NOMO-1 (cell line): ENCODE data around the gene ILDR1.
"Not testable (repeated sequence)": the region's sequence is repeated elsewhere in the genome, so short reads cannot be mapped to it uniquely, and the experiment has no call there.

Experiments
- DNase-seq, 2 experiments: peaks; one replicate each; lab custom pipeline; 2025; ENCODE audit not compliant: unreplicated experiment in 2 of 2; lab: John Stamatoyannopoulos, UW

The ILDR1 gene

DNA sequence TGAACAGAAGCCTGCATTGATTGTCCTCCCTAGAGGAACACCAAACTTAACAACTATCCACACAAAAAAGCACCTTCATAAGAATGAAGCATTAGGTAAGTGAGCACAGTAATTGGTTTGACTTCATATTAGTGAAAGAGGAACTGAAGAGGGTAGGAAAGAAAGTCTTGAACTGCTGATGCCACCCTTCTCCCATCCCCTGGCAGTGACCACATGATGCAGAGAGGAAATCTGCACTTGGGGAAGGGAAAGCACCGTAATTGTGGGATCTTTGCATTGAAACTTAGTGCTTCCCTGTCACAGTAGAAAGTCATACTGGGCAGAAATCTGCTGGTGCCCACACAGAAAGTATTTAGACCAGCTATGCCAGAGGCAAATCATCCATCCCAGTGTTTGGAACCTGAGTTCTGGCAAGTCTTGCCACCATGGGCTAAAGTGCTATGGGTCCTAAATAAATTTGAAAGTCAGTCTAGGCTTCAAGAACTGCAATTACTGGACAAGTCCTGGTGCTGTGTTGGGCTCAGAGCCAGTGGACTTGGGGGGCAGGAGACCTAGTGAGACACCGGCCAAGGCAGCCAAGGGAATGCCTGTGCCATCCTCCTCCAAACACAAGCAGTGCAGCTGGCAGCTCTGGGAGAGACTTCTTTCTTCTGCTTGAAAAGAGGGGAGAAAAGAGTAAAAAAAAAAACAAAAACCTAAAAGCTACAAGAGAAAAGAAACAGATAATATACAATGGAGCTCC, 64.2 kb downstream of the ILDR1 start:
- no peak for DNase-seq

DNA sequence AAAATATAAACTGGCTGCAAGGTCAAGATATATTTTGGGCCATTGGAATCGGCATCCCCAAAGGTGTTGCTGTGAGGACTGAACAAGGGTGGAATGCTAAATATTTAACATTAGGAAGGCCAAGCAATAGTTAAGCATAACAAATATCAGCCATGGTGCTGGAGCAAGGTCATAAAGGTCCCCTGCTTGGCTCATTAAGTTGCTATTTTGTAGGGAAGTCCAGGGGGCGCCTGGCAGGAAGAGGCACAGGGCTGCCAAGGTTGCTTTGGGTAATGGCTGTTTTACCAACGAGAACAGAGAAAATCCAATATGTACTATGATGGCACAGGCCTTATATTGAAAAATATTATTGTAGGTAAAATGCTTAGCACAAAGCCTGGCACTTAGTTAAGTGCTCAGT, 65.7 kb downstream of the ILDR1 start:
- DNase-seq, result no peak

DNA sequence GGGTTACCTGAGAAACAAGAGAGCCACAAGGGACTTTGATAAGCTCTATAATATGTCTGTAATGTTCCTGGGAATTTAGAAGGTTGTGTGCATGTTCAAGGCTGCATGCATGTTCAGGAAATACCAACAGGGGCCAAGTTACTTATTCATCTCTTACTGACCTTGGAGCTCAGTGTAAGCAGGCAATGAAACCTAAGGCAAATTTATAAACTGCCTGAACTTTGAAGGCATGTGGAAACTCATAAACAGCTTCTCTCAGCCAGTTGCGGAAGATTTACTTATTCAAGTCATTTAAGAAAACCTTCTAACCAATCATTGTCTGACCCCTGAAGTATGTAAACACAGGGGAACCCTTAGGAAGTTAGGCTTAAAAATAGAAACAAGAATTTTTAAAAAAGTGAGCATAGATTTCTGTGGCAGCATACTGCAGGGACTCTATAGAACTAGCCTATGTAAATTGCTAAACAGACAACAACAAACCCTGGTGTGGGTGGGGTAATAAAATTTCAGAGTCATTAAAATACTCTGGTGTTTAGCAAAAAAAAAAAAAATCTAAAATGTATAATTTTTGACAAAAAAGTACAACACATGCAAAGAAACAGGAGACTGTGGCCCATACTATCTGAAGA, 70.6 kb downstream of the ILDR1 start:
- DNase-seq, result no peak

DNA sequence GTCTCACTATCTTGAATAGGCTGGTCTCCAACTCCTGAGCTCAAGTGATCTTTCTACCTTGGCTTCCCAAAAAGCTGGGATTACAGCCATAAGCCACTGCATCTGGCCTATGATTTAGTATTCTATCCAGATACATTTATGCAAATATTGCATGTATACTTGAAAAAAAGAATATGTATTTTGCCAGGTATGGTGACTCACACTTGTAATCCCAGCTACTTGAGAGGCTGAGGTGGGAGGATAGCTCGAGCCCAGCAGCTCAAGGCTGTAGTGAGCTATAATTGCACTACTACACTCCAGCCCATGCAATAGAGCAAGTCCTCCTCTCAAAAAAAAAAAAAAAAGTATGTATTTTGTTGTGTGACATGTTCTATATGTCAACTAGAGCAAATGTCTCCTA, 73.4 kb downstream of the ILDR1 start:
- DNase-seq, result no peak

DNA sequence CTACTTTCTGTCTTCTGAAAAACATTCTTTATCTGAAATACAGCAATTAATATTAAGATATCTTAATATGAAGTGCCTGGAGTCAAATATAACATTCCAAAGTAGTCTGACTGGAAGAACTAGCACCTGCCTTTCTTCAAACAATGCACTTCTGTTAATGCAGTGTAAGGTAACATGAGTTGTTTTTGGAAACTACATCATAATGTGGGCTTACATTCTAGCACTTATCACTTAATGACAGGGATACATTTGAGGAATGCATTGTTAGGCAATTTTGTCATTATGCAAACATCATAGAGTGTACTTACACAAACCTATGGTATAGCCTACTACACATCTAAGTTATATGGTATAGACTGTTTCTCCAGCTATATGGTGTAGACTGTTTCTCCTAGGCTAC, 78.6 kb downstream of the ILDR1 start:
- no peak for DNase-seq

DNA sequence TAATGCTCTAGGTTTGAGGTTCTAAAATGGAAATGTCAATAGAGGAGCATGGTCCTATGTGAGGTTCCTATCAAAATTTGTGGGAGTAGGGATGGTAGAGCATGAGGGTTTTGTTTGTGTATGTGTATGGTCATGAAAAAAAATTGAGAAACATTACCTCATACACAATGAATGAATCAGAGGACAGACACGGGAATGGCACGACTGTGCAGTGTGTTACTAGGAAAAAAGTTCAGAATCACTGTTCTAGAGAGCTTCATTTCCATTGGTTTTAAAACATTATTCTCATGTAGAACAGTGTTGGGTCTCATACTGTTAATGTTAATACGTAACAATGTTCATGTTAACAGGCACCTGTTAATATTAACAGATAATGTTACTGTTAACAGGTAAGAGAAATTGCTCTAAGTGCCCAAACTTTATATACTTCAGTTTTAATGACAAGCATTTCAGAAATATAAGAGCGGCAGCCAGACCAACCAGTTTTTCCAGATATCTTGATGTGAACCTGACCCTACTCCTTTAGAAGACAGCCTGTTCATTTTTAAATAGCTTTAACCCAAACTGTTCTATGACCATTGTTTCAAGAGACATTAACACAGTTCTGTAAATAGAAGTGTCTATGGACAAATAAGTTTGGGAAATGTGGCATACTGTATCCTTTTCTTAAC, 79.8 kb downstream of the ILDR1 start:
- DNase-seq, result no peak

DNA sequence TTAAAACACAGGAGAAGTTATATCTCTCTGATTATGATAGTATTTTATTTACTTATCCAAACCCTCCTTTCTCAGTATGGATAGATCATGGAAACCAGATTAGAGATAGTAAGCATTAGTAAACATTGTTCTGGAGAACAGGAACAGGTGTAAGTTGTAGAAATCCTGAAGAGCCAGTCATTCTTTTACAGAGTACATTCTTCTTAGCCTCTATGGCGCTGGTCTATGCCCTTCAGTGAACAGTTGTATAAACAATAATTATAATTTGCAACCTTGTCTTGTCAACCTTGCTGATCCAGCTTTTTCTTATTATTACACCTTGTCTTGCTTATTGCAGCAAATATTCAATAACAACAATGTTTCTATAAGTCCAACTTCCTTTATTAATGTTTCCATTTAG, 80.5 kb downstream of the ILDR1 start:
- DNase-seq, result no peak

DNA sequence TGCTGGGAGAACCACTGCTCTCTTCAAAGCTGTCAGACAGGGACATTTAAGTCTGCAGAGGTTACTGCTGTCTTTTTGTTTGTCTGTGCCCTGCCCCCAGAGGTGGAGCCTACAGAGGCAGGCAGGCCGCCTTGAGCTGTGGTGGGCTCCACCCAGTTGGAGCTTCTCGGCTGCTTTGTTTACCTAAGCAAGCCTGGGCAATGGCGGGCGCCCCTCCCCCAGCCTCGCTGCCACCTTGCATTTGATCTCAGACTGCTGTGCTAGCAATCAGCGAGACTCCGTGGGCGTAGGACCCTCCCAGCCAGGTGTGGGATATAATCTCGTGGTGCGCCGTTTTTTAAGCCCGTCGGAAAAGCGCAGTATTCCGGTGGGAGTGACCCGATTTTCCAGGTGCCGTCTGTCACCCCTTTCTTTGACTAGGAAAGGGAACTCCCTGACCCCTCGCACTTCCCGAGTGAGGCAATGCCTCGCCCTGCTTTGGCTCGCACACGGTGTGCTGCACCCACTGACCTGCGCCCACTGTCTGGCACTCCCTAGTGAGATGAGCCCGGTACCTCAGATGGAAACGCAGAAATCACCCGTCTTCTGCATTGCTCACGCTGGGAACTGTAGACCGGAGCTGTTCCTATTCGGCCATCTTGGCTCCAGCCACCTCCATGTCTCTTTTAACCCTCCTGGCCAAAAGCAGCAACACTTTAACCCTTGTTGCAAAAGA, 83.7 kb downstream of the ILDR1 start:
- DNase-seq, result not testable (repeated sequence)
